ENCODE results near the gene HIGD2B. TPM values are rescaled to one million over a fixed set of nuclear protein-coding genes. Genes with fewer than 3 reads are reported as not detected.
"Not testable (repeated sequence)": the region's sequence is repeated elsewhere in the genome, so short reads cannot be mapped to it uniquely, and the experiment has no call there.

The HIGD2B gene
- total RNA-seq, 1 experiment from 2014 or later = 0.11 TPM

DNA sequence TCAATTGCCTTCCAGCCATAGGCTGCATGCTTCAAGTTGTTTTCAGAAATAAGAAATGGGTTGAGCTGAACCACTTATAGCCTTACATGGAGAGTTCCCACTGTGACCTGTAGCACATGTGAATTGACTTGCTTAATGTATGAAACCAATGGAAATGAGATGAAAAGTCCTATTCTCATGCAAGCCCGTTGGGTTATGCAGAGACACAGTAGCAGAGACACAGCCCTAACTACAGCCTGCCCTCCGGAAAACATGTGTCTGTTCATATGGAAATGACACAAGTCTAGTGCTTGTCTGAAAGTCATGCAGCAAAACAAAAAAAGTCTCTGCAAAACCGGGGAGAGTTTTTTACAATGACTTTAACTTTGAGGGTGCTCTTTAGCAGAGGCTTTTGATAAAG lies 14.5 kb downstream of the HIGD2B start:
- ChIA-PET POLR2A (ENCODE audit: unreplicated experiment) (interaction anchor here (0.6 kb wide), 1 partner anchor 359 kb away, joined by 3 read pairs; no protein-coding TSS in a partner anchor), CTCF (interaction anchor here (0.6 to 1.0 kb wide), 2 partner anchors 72 to 73 kb away, joined by 3 to 4 read pairs; no protein-coding TSS in a partner anchor)
- no peak for TF ChIP-seq EZH2 (IDR thresholded peaks at IDR 0.05; ENCODE audit: low read length, unreplicated experiment)
- Histone ChIP-seq H3K4me2 (ENCODE audit: low read length) (no peak overlapping the region), H3K27me3 (ENCODE audit: low read length) (no peaks in the 10 kb centered on the region), H3K27ac (ENCODE audit: low read length) (no peak overlapping the region), H4K20me1 (ENCODE audit: low read length) (no peaks in the 10 kb centered on the region), H3K79me2 (ENCODE audit: low read length) (no peaks in the 10 kb centered on the region), H2AFZ (ENCODE audit: low read length) (no peak overlapping the region), H3F3A (ENCODE audit: low read length, unreplicated experiment) (no peaks in the 10 kb centered on the region), H3K9me2 (replicated peaks; ENCODE audit: low read length) (no peaks in the 10 kb centered on the region), H3K9me3 (ENCODE audit: low read length) (no peaks in the 10 kb centered on the region), H3K9ac (ENCODE audit: low read length) (no peak overlapping the region), H3K4me1 (ENCODE audit: insufficient read depth, low read length) (no peaks in the 10 kb centered on the region), H3K36me3 (ENCODE audit: low read depth, low read length) (no peaks in the 10 kb centered on the region), H3K4me3 (ENCODE audit: low read length) (no peak overlapping the region)
- no peak for ATAC-seq
- no TSS peak for BruUV-seq (replicated peaks)
- no peak for DNase-seq
- intact Hi-C loops (cut with micrococcal nuclease) = no loop called here

- peak; percentile 69 for TF ChIP-seq CTCF (conservative IDR thresholded peaks at IDR 0.05; ENCODE audit: low read depth, low read length)
- Histone ChIP-seq H3K4me3 (ENCODE audit: low read length) (peak overlapping the region; percentile 62; the same call in 1 of the 2 replicates), H2AFZ (ENCODE audit: low read length) (peak overlapping the region; percentile 84), H3K4me2 (ENCODE audit: low read length) (peak overlapping the region; percentile 89)
- H4K20me1 ChIP-seq (ENCODE audit: low read length); H3K27ac ChIP-seq (ENCODE audit: low read length); H3K9me2 ChIP-seq (replicated peaks; ENCODE audit: low read length); H3K9me3 ChIP-seq (ENCODE audit: low read length); H3K79me2 ChIP-seq (ENCODE audit: low read length); H3K9ac ChIP-seq (ENCODE audit: low read length); H3K36me3 ChIP-seq (ENCODE audit: low read depth, low read length); H3K4me1 ChIP-seq (ENCODE audit: insufficient read depth, low read length); H3F3A ChIP-seq (ENCODE audit: low read length, unreplicated experiment); H3K27me3 ChIP-seq (ENCODE audit: low read length); intact Hi-C loops (cut with micrococcal nuclease); BruUV-seq (replicated peaks): not testable (repeated sequence)
- ATAC-seq (peak; percentile 96), DNase-seq (peak; percentile 84)
- POLR2A ChIA-PET (ENCODE audit: unreplicated experiment) = interaction anchor here (0.6 kb wide), 1 partner anchor 358 kb away, joined by 3 read pairs; no protein-coding TSS in a partner anchor
- CTCF ChIA-PET = interaction anchor here (0.6 to 1.0 kb wide), 2 partner anchors 71 to 72 kb away, joined by 3 to 4 read pairs; no protein-coding TSS in a partner anchor
Measured at GRCh38 chr15:72670656-72671352, 15.2 kb downstream of the HIGD2B start.

DNA sequence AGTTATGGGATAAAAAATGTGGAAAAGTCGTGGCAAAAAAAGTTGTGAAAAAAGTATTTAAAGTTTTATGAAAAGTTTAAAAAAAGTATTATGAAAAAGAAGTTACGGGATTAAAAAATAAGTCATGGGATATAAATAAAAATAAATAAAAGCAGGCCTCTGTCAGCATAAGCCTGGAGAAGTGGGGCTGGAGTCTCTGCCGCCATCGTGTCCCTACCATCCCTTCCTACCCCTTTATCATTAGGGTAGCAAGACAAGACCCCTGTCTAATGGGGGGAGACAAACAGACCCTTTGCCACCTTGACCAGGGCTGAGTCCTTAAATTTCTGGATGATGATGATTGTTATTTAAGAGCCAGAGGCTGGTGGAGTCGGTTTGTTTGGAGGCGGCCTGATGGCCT lies 16.2 kb downstream of the HIGD2B start:
- H3F3A ChIP-seq (ENCODE audit: low read length, unreplicated experiment); H3K36me3 ChIP-seq (ENCODE audit: low read depth, low read length); ATAC-seq; H3K4me2 ChIP-seq (ENCODE audit: low read length); intact Hi-C loops (cut with micrococcal nuclease); H3K4me3 ChIP-seq (ENCODE audit: low read length); H3K9me3 ChIP-seq (ENCODE audit: low read length); H3K27me3 ChIP-seq (ENCODE audit: low read length); BruUV-seq (replicated peaks); H3K9me2 ChIP-seq (replicated peaks; ENCODE audit: low read length); H3K27ac ChIP-seq (ENCODE audit: low read length); H3K4me1 ChIP-seq (ENCODE audit: insufficient read depth, low read length); H2AFZ ChIP-seq (ENCODE audit: low read length); POLR2A ChIA-PET (ENCODE audit: unreplicated experiment); CTCF ChIA-PET; DNase-seq; H4K20me1 ChIP-seq (ENCODE audit: low read length); H3K9ac ChIP-seq (ENCODE audit: low read length); H3K79me2 ChIP-seq (ENCODE audit: low read length): not testable (repeated sequence)

GRCh38 chr15:72665706-72666105 lies 20.3 kb downstream of the HIGD2B start:
- H3K27me3 ChIP-seq (ENCODE audit: low read length); DNase-seq; H3K36me3 ChIP-seq (ENCODE audit: low read depth, low read length); H3K4me3 ChIP-seq (ENCODE audit: low read length); POLR2A ChIA-PET (ENCODE audit: unreplicated experiment); CTCF ChIA-PET; intact Hi-C loops (cut with micrococcal nuclease); H2AFZ ChIP-seq (ENCODE audit: low read length); H4K20me1 ChIP-seq (ENCODE audit: low read length); ATAC-seq; H3K4me1 ChIP-seq (ENCODE audit: insufficient read depth, low read length); H3K27ac ChIP-seq (ENCODE audit: low read length); H3K4me2 ChIP-seq (ENCODE audit: low read length); H3K9me3 ChIP-seq (ENCODE audit: low read length); H3F3A ChIP-seq (ENCODE audit: low read length, unreplicated experiment); H3K9ac ChIP-seq (ENCODE audit: low read length); H3K79me2 ChIP-seq (ENCODE audit: low read length); BruUV-seq (replicated peaks); H3K9me2 ChIP-seq (replicated peaks; ENCODE audit: low read length): not testable (repeated sequence)

DNA sequence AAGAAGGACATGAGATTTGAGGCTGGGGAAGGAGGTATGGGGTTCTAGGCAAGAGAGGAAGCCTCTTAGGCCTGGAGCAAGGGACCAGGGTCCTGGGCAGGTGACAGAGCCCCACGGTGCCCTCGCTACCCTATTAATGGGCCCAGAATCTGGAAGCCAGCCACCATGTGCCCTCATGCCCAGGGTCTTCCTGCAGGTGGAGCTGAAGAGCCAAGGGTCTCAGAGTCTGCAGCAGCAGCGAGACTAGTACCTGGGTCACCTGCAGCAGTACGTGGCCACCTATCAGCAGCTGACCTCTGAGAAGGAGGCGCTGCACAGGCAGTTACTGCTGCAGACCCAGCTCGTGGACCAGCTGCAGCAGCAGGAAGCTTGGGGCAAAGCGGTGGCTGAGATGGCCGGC lies 22.1 kb downstream of the HIGD2B start:
- H3K9me2 ChIP-seq (replicated peaks; ENCODE audit: low read length); DNase-seq; H2AFZ ChIP-seq (ENCODE audit: low read length); H3K9me3 ChIP-seq (ENCODE audit: low read length); CTCF ChIA-PET; H3K4me1 ChIP-seq (ENCODE audit: insufficient read depth, low read length); intact Hi-C loops (cut with micrococcal nuclease); H3K27ac ChIP-seq (ENCODE audit: low read length); BruUV-seq (replicated peaks); H3K9ac ChIP-seq (ENCODE audit: low read length); H3K36me3 ChIP-seq (ENCODE audit: low read depth, low read length); ATAC-seq; H3K27me3 ChIP-seq (ENCODE audit: low read length); H4K20me1 ChIP-seq (ENCODE audit: low read length); H3F3A ChIP-seq (ENCODE audit: low read length, unreplicated experiment); POLR2A ChIA-PET (ENCODE audit: unreplicated experiment); H3K4me2 ChIP-seq (ENCODE audit: low read length); H3K79me2 ChIP-seq (ENCODE audit: low read length); H3K4me3 ChIP-seq (ENCODE audit: low read length): not testable (repeated sequence)

- H3K9me2 ChIP-seq (replicated peaks; ENCODE audit: low read length); H3K4me2 ChIP-seq (ENCODE audit: low read length); CTCF ChIA-PET; H3K9ac ChIP-seq (ENCODE audit: low read length); H3K4me3 ChIP-seq (ENCODE audit: low read length); H3K79me2 ChIP-seq (ENCODE audit: low read length); H3K9me3 ChIP-seq (ENCODE audit: low read length); H3F3A ChIP-seq (ENCODE audit: low read length, unreplicated experiment); H3K4me1 ChIP-seq (ENCODE audit: insufficient read depth, low read length); H3K27ac ChIP-seq (ENCODE audit: low read length); POLR2A ChIA-PET (ENCODE audit: unreplicated experiment); BruUV-seq (replicated peaks); H3K36me3 ChIP-seq (ENCODE audit: low read depth, low read length); intact Hi-C loops (cut with micrococcal nuclease); ATAC-seq; H2AFZ ChIP-seq (ENCODE audit: low read length); DNase-seq; H3K27me3 ChIP-seq (ENCODE audit: low read length); H4K20me1 ChIP-seq (ENCODE audit: low read length): not testable (repeated sequence)
Measured at GRCh38 chr15:72661081-72661480, 24.9 kb downstream of the HIGD2B start.
